ENCODE data around the gene UCN2. TPM values are rescaled to one million over a fixed set of nuclear protein-coding genes. Genes with fewer than 3 reads are reported as not detected.

The UCN2 gene
- total RNA-seq, 1 experiment from 2014 or later, result 0.68 TPM

DNA sequence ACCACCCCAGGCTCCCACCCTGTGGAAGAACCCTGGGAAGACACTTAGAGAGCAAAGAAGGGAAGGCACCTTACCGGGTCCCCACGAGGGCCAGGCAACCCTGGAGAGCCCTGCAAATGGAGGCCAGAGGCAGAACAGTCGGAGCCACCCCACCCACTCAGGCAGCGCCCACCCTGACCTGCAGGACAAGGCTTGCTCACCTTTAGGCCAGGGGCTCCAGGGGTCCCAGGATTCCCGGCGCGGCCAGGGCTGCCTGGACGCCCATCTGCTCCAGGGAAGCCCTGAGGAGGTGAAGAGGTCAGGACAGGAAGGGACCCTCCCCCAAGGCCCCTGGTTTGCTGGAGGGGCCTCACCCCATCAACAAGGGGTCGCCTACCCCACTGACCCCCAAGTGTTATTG is 21.3 kb upstream of the UCN2 start:
- Mint-ChIP-seq H3K4me1 (peaks cover 5 to 9% of the 10 kb centered on the region in 2 experiments; a peak in 2 of 4 replicates), H3K27ac (no peak overlapping the region), H3K27me3 (ENCODE audit: low read depth) (no peaks in the 10 kb centered on the region), H3K9me3 (no peaks in the 10 kb centered on the region), H3K36me3 (ENCODE audit: insufficient read depth in 1 of 3, low read depth in 3 of 3) (peaks cover 0 to 4% (median 0%) of the 10 kb centered on the region in 3 experiments; a peak in 3 of 7 replicates), H3K4me3 (no peak overlapping the region)
- H2BK15ac ChIP-seq (ENCODE audit: low read depth, low read length), result no peak overlapping the region
- DNase-seq, result no peak
- no peak overlapping the region for H3K9ac ChIP-seq (ENCODE audit: extremely low read depth, insufficient read length, low read length)
- H3K9me3 ChIP-seq (ENCODE audit: control insufficient read depth, low read depth, low read length), result no peaks in the 10 kb centered on the region
- TF ChIP-seq, protein P1, sequence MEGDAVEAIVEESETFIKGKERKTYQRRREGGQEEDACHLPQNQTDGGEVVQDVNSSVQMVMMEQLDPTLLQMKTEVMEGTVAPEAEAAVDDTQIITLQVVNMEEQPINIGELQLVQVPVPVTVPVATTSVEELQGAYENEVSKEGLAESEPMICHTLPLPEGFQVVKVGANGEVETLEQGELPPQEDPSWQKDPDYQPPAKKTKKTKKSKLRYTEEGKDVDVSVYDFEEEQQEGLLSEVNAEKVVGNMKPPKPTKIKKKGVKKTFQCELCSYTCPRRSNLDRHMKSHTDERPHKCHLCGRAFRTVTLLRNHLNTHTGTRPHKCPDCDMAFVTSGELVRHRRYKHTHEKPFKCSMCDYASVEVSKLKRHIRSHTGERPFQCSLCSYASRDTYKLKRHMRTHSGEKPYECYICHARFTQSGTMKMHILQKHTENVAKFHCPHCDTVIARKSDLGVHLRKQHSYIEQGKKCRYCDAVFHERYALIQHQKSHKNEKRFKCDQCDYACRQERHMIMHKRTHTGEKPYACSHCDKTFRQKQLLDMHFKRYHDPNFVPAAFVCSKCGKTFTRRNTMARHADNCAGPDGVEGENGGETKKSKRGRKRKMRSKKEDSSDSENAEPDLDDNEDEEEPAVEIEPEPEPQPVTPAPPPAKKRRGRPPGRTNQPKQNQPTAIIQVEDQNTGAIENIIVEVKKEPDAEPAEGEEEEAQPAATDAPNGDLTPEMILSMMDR (conservative IDR thresholded peaks at IDR 0.05), result no peak
- no peaks in the 10 kb centered on the region for H3K4me1 ChIP-seq (ENCODE audit: insufficient read depth, low read length)
- no peak overlapping the region for H3K27ac ChIP-seq (ENCODE audit: insufficient read length, low read depth, low read length)
- no peak overlapping the region for H2AK5ac ChIP-seq (ENCODE audit: insufficient read length, low read length)
- no peaks in the 10 kb centered on the region for H3K79me2 ChIP-seq (ENCODE audit: insufficient read depth, low read length)
- no peak overlapping the region for H2BK5ac ChIP-seq (ENCODE audit: insufficient read length, low read length)
- no peak overlapping the region for H3K4me2 ChIP-seq (ENCODE audit: insufficient read depth, insufficient read length, low read length)
- H3K79me1 ChIP-seq (ENCODE audit: insufficient read depth, low read depth, low read length, poor library complexity, severe bottlenecking), result no peaks in the 10 kb centered on the region
- H4K20me1 ChIP-seq (ENCODE audit: control insufficient read depth, insufficient read depth, insufficient read length), result no peaks in the 10 kb centered on the region
- no peak overlapping the region for H2BK12ac ChIP-seq (ENCODE audit: insufficient read length, low read depth, low read length)
- H3K18ac ChIP-seq (ENCODE audit: insufficient read length, low read depth, low read length), result no peak overlapping the region
- no peak overlapping the region for H2BK120ac ChIP-seq (ENCODE audit: low read depth, low read length, poor library complexity, severe bottlenecking)
- no peaks in the 10 kb centered on the region for H3K23me2 ChIP-seq (ENCODE audit: insufficient read length, low read depth, low read length, poor library complexity, severe bottlenecking)
- H3K27me3 ChIP-seq (ENCODE audit: insufficient read depth, low read length), result no peaks in the 10 kb centered on the region
- H3T11ph ChIP-seq (ENCODE audit: low read length), result no peak overlapping the region
- no peak overlapping the region for H3K4ac ChIP-seq (ENCODE audit: low read depth, low read length)
- no peak overlapping the region for H3K23ac ChIP-seq (ENCODE audit: insufficient read length, low read depth, low read length)
- no peak overlapping the region for H4K5ac ChIP-seq (ENCODE audit: insufficient read length, low read depth, low read length)
- H2BK20ac ChIP-seq (ENCODE audit: low read depth, low read length, poor library complexity, severe bottlenecking), result no peak overlapping the region
- no peak overlapping the region for H2AFZ ChIP-seq (ENCODE audit: low read length)
- WGBS (ENCODE audit: extremely low coverage, insufficient read length, low lambda C conversion rate), result no CpG with 5 or more reads among the region's 9 CpGs
- no peak overlapping the region for H4K91ac ChIP-seq (ENCODE audit: insufficient read length, low read depth, low read length)
- H3K14ac ChIP-seq (ENCODE audit: insufficient read depth, low read length), result no peak overlapping the region
- H4K8ac ChIP-seq (replicated peaks; ENCODE audit: insufficient read length, low read depth, low read length), result no peak overlapping the region
- no peak overlapping the region for H3K56ac ChIP-seq (ENCODE audit: insufficient read length, low read depth, low read length)
